ENCODE measurements around the gene SLC4A2.

Gene SLC4A2

GRCh38 chr7:151110236-151110940, 51.0 kb downstream of the SLC4A2 start:
- Mint-ChIP-seq H3K4me1 (peaks cover 8% of the 10 kb centered on the region), H3K4me3 (no peak overlapping the region), H3K27ac (ENCODE audit: low read depth) (no peak overlapping the region), H3K9me3 (no peaks in the 10 kb centered on the region), H3K36me3 (ENCODE audit: insufficient read depth) (peaks cover 2% of the 10 kb centered on the region), H3K27me3 (no peaks in the 10 kb centered on the region)
- no peak for ATAC-seq (replicated peaks; ENCODE audit: extremely low read depth, poor library complexity, severe bottlenecking)
- DNase-seq (ENCODE audit: low spot score in 2 of 2), result no peak

GRCh38 chr7:151110941-151111645, 51.7 kb downstream of the SLC4A2 start:
- peaks cover 5% of the 10 kb centered on the region for H3K36me3 Mint-ChIP-seq (ENCODE audit: insufficient read depth)
- H3K9me3 Mint-ChIP-seq, result no peaks in the 10 kb centered on the region
- H3K4me1 Mint-ChIP-seq, result peaks cover 8% of the 10 kb centered on the region
- no peaks in the 10 kb centered on the region for H3K27me3 Mint-ChIP-seq
- ATAC-seq (replicated peaks; ENCODE audit: extremely low read depth, poor library complexity, severe bottlenecking), result peak; percentile 69
- peak; percentile 63 for DNase-seq (ENCODE audit: low spot score in 2 of 2)
- no peak overlapping the region for H3K4me3 Mint-ChIP-seq
- no peak overlapping the region for H3K27ac Mint-ChIP-seq (ENCODE audit: low read depth)

GRCh38 chr7:151113344-151114150, 54.2 kb downstream of the SLC4A2 start:
- ATAC-seq (replicated peaks; ENCODE audit: extremely low read depth, poor library complexity, severe bottlenecking) (no peak), DNase-seq (ENCODE audit: low spot score in 2 of 2) (no peak)
- H3K27me3 Mint-ChIP-seq, result no peaks in the 10 kb centered on the region
- peaks cover 20% of the 10 kb centered on the region for H3K4me1 Mint-ChIP-seq
- H3K27ac Mint-ChIP-seq (ENCODE audit: low read depth), result no peak overlapping the region
- no peaks in the 10 kb centered on the region for H3K9me3 Mint-ChIP-seq
- peaks cover 6% of the 10 kb centered on the region for H3K36me3 Mint-ChIP-seq (ENCODE audit: insufficient read depth)
- H3K4me3 Mint-ChIP-seq, result peak overlapping the region; percentile 25

- peaks cover 6% of the 10 kb centered on the region for H3K36me3 Mint-ChIP-seq (ENCODE audit: insufficient read depth)
- H3K4me3 Mint-ChIP-seq, result peak overlapping the region; percentile 25
- peak; percentile 1 for ATAC-seq (replicated peaks; ENCODE audit: extremely low read depth, poor library complexity, severe bottlenecking)
These were observed 55.0 kb downstream of the SLC4A2 start for GRCh38 chr7:151114151-151115090.

GRCh38 chr7:151115121-151115835, 55.9 kb downstream of the SLC4A2 start:
- Mint-ChIP-seq H3K27me3 (no peaks in the 10 kb centered on the region), H3K4me3 (peak overlapping the region; percentile 65), H3K27ac (ENCODE audit: low read depth) (no peak overlapping the region)

More at GRCh38 chr7:151114151-151115090, 55.0 kb downstream of the SLC4A2 start:
- Mint-ChIP-seq H3K27ac (ENCODE audit: low read depth) (no peak overlapping the region), H3K27me3 (no peaks in the 10 kb centered on the region), H3K4me1 (peaks cover 23% of the 10 kb centered on the region), H3K9me3 (no peaks in the 10 kb centered on the region)
- DNase-seq (ENCODE audit: low spot score in 2 of 2), result no peak

GRCh38 chr7:151115836-151116418, 56.5 kb downstream of the SLC4A2 start:
- Mint-ChIP-seq H3K36me3 (ENCODE audit: insufficient read depth) (peaks cover 8% of the 10 kb centered on the region), H3K27ac (ENCODE audit: low read depth) (no peak overlapping the region), H3K9me3 (no peaks in the 10 kb centered on the region), H3K4me1 (peaks cover 15% of the 10 kb centered on the region), H3K4me3 (peak overlapping the region; percentile 65), H3K27me3 (no peaks in the 10 kb centered on the region)
- DNase-seq (ENCODE audit: low spot score in 2 of 2), result no peak
- ATAC-seq (replicated peaks; ENCODE audit: extremely low read depth, poor library complexity, severe bottlenecking), result no peak

More at GRCh38 chr7:151115121-151115835, 55.9 kb downstream of the SLC4A2 start:
- H3K9me3 Mint-ChIP-seq, result no peaks in the 10 kb centered on the region
- H3K4me1 Mint-ChIP-seq, result peaks cover 20% of the 10 kb centered on the region
- peaks cover 8% of the 10 kb centered on the region for H3K36me3 Mint-ChIP-seq (ENCODE audit: insufficient read depth)
- ATAC-seq (replicated peaks; ENCODE audit: extremely low read depth, poor library complexity, severe bottlenecking) (peak; percentile 21), DNase-seq (ENCODE audit: low spot score in 2 of 2) (no peak)

- Mint-ChIP-seq H3K27ac (ENCODE audit: low read depth) (peak overlapping the region; percentile 84), H3K4me1 (peaks cover 15% of the 10 kb centered on the region), H3K9me3 (no peaks in the 10 kb centered on the region), H3K27me3 (no peaks in the 10 kb centered on the region), H3K4me3 (peak overlapping the region; percentile 65), H3K36me3 (ENCODE audit: insufficient read depth) (peaks cover 11% of the 10 kb centered on the region)
- DNase-seq (ENCODE audit: low spot score in 2 of 2) (no peak), ATAC-seq (replicated peaks; ENCODE audit: extremely low read depth, poor library complexity, severe bottlenecking) (no peak)
These were observed 57.4 kb downstream of the SLC4A2 start for GRCh38 chr7:151116603-151117440.

GRCh38 chr7:151117565-151117964, 58.2 kb downstream of the SLC4A2 start:
- peak; percentile 83 for ATAC-seq (replicated peaks; ENCODE audit: extremely low read depth, poor library complexity, severe bottlenecking)
- H3K4me3 Mint-ChIP-seq, result peak overlapping the region; percentile 65
- DNase-seq (ENCODE audit: low spot score in 2 of 2), result peak in 1 of 2 donors; percentile 41
- no peaks in the 10 kb centered on the region for H3K9me3 Mint-ChIP-seq
- H3K4me1 Mint-ChIP-seq, result peaks cover 15% of the 10 kb centered on the region
- H3K27ac Mint-ChIP-seq (ENCODE audit: low read depth), result peak overlapping the region; percentile 84
- H3K27me3 Mint-ChIP-seq, result no peaks in the 10 kb centered on the region
- peaks cover 11% of the 10 kb centered on the region for H3K36me3 Mint-ChIP-seq (ENCODE audit: insufficient read depth)

- peak overlapping the region; percentile 94 for H3K27ac Mint-ChIP-seq (ENCODE audit: low read depth)
- ATAC-seq (replicated peaks; ENCODE audit: extremely low read depth, poor library complexity, severe bottlenecking) (no peak), DNase-seq (ENCODE audit: low spot score in 2 of 2) (no peak)
- peaks cover 12% of the 10 kb centered on the region for H3K36me3 Mint-ChIP-seq (ENCODE audit: insufficient read depth)
- H3K4me1 Mint-ChIP-seq, result peaks cover 16% of the 10 kb centered on the region
- H3K27me3 Mint-ChIP-seq, result no peaks in the 10 kb centered on the region
- H3K4me3 Mint-ChIP-seq, result peak overlapping the region; percentile 14
- H3K9me3 Mint-ChIP-seq, result no peaks in the 10 kb centered on the region
These were observed 59.0 kb downstream of the SLC4A2 start for GRCh38 chr7:151118108-151119054.

GRCh38 chr7:151119055-151119415, 59.6 kb downstream of the SLC4A2 start:
- peak overlapping the region; percentile 94 for H3K27ac Mint-ChIP-seq (ENCODE audit: low read depth)

More at GRCh38 chr7:151119055-151119415, 59.6 kb downstream of the SLC4A2 start:
- peak overlapping the region; percentile 14 for H3K4me3 Mint-ChIP-seq
- no peak for DNase-seq (ENCODE audit: low spot score in 2 of 2)
- peaks cover 22% of the 10 kb centered on the region for H3K4me1 Mint-ChIP-seq
- H3K36me3 Mint-ChIP-seq (ENCODE audit: insufficient read depth), result peaks cover 15% of the 10 kb centered on the region
- H3K9me3 Mint-ChIP-seq, result no peaks in the 10 kb centered on the region
- ATAC-seq (replicated peaks; ENCODE audit: extremely low read depth, poor library complexity, severe bottlenecking), result no peak
- H3K27me3 Mint-ChIP-seq, result no peaks in the 10 kb centered on the region
